NCI-H2029 treated with DMSO at 0.1 percent for 48 hours (cell line): Measurements from ENCODE around the gene FAM120B.
"Not testable (repeated sequence)": the region's sequence is repeated elsewhere in the genome, so short reads cannot be mapped to it uniquely, and the experiment has no call there.

Source experiments
- DNase-seq: peaks from one replicate; lab custom pipeline; 2025; lab: John Stamatoyannopoulos, UW

FAM120B gene, protein sequence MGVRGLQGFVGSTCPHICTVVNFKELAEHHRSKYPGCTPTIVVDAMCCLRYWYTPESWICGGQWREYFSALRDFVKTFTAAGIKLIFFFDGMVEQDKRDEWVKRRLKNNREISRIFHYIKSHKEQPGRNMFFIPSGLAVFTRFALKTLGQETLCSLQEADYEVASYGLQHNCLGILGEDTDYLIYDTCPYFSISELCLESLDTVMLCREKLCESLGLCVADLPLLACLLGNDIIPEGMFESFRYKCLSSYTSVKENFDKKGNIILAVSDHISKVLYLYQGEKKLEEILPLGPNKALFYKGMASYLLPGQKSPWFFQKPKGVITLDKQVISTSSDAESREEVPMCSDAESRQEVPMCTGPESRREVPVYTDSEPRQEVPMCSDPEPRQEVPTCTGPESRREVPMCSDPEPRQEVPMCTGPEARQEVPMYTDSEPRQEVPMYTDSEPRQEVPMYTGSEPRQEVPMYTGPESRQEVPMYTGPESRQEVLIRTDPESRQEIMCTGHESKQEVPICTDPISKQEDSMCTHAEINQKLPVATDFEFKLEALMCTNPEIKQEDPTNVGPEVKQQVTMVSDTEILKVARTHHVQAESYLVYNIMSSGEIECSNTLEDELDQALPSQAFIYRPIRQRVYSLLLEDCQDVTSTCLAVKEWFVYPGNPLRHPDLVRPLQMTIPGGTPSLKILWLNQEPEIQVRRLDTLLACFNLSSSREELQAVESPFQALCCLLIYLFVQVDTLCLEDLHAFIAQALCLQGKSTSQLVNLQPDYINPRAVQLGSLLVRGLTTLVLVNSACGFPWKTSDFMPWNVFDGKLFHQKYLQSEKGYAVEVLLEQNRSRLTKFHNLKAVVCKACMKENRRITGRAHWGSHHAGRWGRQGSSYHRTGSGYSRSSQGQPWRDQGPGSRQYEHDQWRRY

DNA sequence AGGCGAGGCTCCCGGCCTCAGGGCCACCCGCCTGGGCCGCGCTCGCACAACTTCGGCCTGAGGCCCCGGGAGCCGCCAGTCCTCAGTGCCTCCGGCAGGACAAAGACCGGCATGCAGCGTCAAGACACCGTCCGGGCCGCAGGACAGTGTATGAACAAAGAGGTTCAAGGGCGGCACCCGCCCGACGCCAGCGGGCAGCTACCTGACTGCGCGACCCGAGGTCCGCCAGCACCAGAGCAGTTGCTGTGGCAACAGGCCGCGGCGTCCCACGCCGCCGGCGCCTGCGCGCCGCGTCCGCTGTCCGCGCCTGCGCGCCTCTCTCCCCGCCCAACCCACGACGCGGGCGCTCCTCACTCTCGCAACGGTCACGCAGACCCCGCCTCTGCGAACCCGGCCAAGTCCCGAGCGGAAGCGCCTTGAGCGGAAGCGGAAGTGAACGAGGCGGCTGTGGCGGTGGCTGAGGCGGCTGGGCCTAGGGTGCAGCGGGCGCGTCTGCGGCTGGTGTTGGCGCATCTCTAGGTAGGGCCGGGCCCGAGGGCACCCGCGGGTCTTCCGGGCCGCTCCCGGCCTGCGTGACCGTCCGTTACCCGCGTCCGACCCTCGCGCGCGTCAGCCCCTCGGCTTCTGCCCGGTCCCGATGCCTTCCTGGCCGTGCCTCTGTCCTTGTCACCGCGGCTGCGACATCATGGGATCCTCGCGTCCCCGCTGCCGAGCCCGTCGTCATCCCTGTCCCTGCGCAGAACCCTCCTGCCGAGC is at the start of gene FAM120B:
TSS of gene FAM120B (plus strand) at position 435 of the 756 bp plus-strand sequence. CDS start 10,633 bp downstream, outside the sequence.
- DNase-seq = peak; percentile 81

DNA sequence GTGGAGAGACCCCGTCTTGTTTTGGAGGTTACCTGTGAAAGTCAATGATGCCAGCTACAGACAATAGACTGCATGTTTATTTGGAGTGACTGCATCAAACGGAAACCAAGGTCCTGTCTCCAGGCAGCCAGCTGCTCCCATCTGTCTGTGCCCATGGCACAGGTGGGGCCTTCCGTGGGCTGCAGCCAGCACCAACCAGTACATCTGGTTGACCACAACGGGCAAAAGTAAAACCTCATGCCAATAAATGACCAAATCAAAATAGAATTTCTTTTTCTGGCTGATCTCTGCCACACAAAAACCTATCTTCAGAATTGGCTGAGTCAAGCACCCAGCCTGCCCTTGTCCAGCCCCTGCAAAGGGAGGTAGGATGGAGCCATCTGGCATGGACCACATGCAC is 49.2 kb upstream of the FAM120B start:
- DNase-seq = no peak

DNA sequence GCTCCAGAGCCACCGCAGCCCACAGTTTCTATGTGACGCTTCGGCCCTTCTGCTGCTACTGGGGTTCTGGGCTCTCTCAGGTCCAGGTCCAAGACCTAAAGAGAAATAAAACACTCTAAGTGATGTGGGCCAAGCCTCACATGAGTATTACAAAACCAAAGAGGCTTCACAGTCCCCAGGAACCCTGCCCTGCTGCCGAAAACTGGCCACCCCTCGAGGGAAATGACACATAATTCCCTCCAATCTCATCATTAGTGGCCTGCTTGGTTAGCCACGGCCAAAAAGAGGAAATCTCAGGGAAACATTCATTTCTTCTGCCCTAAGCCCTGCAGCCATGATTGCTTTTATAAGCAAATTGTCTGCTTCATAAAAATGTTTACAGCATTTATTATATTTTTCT is 48.2 kb upstream of the FAM120B start:
- DNase-seq = no peak

DNA sequence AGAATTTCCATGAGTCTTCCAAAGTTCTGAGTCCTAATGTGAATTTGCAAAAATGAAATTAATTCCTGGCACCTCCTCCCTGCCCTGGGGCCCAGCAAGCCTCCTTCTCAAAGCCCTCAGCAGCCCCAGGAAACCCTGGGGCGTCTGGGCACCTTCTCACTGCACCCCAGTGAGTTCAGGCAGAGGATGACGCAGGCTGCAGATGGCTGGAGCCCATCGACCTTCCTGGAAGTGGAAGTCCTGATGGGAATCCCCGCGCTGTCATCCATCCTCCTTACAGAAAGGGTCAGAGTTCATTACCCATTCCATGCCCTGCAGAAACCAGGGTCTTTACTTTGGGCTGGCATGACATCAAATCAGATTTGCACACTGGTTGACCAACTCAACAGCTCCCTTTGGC is 47.3 kb upstream of the FAM120B start:
- DNase-seq = no peak

DNA sequence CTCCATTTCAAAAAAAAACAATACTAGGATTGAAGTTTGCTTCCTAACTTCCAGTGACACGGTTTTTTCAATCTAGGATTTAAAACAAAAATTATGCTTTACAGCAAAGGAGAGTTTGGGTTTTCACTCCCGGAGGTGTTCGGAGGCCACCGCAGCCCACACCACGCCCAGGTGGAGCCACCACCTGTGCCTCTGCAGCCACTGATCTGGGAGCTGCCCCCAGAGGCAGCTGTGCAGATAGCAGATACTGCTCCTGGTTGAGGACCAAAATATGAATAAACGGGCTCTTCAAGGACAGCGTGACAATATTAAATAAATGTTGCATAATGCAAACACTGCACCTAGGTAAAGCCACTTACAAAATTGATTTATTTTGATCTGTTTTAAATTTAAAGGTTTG is 45.9 kb upstream of the FAM120B start:
- DNase-seq = peak; percentile 57

DNA sequence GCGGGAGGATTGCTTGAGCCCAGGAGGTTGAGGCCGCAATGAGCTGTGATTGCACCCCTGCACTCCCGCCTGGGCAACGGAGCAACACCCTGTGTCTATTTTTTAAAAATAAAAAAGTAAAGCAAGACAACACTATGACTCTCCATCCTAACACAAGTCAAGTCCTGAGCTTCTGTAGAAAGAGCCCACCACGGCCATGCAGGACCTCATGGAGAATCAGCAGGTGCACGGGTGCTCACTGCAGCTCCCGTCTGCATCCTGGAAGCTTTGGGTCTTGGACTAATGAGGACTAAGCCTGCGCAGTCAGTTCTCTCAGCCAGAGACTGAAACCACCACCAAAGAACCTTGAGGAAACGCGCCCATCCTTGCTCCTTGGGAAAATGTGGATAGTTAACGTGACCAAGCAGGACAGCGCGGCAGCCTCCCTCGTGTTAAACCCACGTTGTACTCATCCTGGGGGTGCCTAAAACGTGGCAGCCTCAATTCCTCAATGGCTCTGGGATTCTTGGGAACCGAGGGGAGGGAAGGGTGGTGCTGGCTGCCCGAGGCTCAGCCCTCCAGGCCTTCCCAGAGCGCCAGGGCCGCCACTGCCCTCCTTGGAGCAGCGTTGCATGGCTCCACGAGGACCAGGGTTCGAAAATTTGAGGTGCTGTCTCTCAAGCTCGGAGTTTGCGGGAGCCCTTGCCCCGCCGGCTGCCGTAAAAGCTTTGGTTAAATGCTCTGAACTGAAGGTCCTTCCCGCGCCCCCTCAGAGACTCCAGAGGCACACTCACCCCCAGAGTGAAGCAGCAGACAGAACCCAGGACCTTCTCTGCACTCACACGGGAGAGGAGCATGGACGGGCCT is 44.7 kb upstream of the FAM120B start:
- DNase-seq = no peak

DNA sequence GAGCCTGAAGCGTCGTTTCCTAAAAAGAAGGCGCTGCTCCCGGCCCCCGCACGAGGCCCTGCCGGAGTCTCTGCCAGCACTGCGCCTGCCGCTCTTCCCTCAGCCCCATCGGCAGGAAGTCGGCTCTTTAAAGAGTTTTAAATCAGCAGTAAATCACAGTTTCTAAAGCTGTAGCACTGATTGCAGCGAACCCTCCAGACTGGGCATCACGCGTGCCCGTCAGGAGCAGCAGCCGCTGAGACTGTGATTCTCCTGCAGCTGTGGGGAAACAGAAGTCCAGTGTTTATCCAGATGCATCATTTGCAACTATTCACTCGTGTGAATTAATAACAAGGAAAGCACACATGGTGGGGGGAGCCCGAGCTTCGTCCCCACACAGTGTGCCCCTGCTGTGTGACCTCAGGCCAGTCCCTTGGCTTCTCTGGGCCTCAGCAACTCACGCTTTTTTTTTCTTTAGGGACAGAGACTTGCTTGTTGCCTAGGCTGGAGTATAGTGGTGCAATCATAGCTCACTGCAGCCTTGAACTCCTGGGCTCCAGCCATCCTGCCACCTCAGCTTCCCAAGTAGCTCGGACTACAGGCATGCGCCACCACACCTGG is 44.0 kb upstream of the FAM120B start:
- no peak for DNase-seq

DNA sequence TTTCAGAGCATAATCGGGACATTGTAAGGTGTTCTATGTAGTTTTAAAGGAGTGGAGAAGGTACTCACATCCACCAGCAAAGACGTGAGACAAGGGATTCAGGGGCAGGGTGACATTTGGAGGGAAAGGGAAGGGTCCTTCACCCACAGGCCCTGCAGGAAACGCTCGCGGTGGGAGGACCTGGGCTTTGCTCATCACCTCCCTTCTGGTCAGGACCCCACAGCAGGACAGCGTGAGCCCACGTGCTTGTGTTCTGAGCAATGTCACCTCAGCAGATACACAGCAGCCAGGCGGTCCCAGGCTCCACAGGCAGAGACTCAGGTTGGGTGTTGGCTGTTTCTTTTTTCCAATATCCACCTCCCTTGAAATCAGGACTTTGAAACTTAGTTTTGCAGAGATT is 43.1 kb upstream of the FAM120B start:
- no peak for DNase-seq

DNA sequence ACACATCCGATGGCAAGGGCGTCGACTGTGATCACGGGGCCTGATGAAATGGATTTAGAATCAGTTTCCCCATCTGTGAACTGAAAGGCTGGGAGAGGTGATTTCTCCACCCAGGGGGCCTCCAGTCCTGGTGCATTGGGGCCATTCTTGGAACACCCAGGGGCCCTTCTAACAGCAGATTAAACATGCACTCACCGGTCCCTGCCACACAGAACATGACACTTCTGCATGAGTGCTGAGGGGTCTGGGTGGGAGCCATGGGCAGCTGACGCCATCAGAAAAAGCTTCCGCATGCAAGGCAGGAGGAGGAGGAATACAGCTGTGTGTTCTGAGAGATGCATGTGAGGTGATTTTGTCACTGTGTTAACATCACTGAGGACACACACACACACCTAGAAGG is 42.5 kb upstream of the FAM120B start:
- no peak for DNase-seq

DNA sequence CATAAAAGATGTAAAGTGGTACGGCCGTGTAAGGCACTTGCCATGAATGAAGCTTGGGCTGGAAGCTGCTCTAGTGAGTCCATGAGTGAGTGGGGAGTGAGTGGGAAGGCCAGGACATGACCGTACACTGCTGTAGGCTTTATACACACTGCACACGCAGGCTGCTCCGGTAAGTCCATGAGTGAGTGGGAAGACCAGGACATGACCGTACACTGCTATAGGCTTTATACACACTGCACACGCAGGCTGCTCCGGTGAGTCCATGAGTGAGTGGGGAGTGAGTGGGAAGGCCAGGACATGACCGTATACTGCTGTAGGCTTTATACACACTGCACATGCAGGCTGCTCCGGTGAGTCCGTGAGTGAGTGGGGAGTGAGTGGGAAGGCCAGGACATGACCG is 41.9 kb upstream of the FAM120B start:
- not testable (repeated sequence) for DNase-seq

DNA sequence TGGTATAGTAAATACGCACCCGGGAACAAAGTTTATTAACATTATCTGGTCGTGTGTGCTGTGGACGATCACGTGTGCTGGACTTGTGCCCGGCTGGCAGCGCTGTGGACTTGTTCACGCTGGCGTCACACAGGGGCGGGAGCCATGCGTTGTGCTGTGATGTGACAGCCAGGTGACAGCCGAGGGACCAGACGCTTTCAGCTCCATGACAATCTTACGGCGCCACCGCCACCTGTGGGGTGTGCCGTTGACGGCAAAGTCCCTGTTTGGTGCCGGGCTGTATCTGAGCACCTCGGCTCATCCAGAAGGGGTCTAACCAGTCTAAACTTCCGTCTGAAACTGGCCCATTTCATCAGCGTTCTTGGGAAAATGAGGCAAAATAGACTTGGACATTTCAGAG is 40.9 kb upstream of the FAM120B start:
- DNase-seq = peak; percentile 61

DNA sequence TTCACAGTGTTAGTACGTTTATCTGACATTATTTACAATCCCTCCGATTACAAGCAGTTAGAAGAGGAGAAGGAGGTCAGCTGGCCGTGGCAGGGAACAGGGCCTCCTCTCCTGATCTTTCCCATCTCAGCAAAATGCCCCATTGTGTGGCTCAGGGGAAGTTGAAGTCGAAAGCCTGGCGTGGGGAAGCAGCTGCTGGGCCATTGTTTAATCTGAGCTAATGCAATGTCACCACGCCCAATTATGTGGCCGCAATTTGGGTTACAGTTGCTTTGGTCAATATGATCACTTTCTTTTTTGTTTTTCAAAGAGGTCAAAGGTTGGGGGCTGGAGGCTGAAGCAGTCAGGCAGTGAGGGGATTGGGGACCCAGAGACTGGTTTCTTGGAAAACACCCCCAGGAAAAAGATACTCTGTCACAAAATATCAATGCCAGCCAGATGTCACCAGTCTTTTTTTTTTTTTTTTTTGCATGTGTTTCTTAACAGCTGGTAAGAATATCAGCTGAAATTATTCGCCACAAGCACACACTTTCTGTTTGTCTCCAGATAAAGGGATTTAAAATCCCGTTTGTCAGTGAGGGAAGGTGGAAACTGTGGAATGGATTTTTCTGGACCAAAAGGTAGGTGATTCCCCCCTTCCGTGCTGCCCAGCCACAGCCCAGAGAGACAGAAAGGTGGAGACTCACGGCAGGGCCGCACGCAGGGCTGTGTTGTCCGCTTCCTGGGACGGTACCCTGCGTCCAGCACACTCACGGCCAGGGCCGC is 40.3 kb upstream of the FAM120B start:
- DNase-seq = peak; percentile 61

DNA sequence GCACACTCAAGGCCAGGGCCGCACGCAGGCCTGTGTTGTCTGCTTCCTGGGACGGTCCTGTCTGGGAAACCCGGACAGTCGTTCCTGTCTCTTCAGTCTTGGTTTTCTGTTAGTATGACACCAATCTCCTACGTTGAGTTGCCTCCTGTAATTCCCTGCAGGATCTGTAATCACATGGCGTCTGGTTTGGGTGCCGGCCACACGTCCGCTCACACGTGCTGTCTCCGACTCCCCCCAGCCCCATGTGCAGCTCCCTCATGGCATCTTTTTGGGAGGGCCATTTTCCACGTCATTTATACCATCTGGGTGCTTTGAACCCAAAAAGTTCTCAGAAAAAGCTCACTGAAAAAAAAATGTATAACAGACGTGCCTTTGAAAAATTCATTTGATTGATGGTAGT is 38.9 kb upstream of the FAM120B start:
- no peak for DNase-seq

DNA sequence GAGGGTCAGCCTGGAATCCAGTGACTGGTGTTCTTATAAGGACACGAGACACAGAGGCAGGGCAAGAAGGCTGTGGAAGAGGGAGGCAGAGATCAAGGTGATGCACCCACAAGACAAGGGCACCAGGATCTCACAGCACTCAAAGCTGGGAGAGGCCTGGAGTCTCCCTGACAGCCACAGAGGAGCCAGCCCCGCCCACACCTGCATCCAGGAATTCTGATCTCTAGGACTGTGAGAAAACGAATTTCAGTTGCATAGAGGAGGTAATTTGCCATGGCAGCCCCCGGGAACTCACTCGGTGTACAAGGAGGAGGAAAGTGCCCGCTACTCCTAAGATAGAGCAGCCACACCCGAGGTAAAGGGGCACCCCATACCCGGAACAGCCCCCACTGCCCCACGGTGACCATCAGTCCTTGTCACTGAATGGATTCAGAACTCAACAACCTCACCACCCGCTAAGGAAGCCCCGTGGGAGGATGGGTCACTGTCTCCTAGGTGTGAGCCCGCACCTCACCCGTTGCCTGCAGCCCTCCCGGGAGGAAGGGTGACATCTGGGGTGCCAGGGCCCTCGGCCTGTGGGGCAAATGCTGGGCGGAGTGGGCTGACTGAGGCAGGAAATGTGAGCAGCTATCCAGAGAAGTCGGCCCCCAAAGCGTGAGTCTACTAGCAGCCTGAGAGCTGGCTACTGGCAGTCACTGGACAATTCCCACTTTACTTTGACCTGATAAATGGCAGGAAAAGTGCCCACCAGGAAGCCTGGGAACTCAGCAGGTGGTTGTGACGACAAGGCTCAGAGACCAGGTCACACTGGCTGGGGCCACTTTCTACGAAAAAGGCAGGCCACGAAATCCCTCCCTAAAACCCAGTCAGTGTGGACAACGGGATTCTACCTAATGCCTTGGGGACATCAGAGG is 38.1 kb upstream of the FAM120B start:
- no peak for DNase-seq

DNA sequence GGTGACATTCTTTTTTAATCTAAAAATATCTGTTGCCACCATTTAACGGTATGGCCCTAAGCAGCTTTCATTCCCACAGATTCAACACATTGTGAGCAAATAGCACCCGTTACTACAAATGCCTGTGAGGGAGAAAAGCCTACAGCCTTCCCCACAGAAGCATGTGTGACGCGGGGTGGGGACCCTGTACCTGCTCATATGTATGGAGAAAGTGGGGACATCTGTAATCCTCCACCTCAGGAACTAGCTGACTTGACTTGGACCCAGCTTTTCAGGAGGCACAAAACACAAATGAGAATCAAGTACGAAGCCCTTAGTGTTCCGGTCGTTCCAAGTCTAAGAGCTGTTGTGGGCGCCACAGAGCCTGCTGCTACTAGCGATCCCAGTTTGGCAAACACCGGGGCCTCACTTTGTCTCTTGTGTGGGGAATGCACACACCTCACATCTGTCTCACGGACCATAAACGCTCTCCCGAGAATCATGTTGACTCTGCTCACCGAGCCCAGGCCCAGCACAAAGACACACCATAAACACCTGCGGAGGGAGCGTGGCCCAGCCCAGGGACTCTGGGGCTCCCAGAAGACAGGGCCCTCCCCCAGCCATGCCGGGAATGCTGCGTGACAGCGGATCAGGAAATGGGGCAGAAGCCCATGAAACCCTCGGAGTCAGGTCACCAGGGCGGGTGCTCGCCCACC is 37.3 kb upstream of the FAM120B start:
- DNase-seq = peak; percentile 92

DNA sequence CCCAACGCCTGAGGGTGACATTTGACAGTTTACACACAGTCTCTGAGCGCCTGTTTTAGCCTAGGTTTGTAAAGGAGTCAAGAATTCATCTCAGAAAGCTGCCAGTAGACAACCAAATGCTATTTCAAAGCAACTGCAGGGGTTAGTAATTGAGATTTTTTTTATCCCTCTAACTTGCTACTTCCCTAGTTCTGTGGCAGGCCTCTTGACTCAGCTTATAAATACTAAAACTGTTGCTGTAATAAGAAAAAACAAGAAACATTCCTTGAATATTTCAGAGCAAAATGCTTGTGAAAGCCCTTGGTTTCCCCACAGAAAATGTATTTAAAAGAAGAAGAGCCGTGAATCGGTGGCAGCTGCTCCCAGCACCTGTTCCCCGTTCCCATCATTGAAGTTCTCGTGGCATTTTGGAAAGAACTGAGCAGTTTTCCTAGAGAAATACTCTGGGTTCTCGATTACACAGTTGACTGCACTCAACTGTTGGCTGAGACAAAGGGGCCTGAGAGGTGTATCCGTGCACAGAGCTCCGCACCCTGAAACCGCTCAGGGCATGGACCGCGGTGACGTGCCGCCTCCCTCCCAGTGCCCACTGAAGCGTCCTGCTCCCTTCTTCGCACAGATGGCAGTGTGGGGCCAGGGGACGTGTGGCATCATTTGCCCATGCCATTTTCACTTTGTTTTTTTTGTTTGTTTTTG is 36.6 kb upstream of the FAM120B start:
- DNase-seq = no peak

DNA sequence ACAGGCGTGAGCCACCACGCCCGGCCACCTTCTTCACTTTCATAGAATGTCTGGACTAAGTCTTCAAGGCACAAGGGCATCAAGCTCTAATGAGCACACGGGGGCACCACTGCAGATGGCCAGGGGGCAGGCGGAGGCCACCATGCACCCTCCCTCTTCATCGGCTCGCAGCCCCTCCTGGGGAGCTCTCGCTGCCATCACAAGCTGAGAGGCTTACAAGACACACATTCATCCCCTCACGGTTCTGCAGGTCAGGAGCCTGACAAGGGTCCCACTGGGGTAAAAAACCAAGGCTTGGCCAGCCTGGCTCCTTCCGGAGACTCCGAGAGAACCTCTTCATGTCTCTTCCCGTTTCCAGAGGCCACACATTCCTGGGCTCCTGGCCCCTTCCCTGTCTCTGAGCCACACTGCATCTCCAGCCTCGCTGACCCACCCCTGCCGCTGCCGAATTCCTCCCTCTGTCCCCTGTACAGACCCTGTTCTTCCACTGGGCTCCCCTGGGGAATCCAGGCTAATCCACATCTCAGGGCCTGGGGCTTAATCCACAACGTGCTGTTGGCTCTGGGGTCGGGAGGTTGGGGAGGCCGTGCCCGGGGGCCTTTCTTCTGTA is 35.5 kb upstream of the FAM120B start:
- DNase-seq = no peak
